Thoracic aorta (tissue), 2 donors: ENCODE measurements around the gene PPAT. TPM values are rescaled to one million over a fixed set of nuclear protein-coding genes. Genes with fewer than 3 reads are reported as not detected.
"Not testable (repeated sequence)": the region's sequence is repeated elsewhere in the genome, so short reads cannot be mapped to it uniquely, and the experiment has no call there.

Source experiments
- ATAC-seq: fragments of 150-250 bp; one replicate; pipeline ENCODE4 v1.8.0; 2017; ENCODE audit warnings: low read depth; ENCODE audit not compliant: insufficient number of reproducible peaks, low FRiP score
- DNase-seq: peaks from one replicate; pipeline ENCODE4 v3.0.0-alpha.2; 2020; ENCODE audit warnings: low spot score
- H3K27ac ChIP-seq, 2 donors: fragments of 200-600 bp; sonication (generic); 1 replicate in 1 of 2; 2 replicates in 1 of 2; pipeline ENCODE4 v1.5.1; 2016; ENCODE audit warnings: mild to moderate bottlenecking in 2 of 2, moderate library complexity in 2 of 2
- H3K27me3 ChIP-seq: fragments of 200-600 bp; sonication (generic); replicated peaks from 2 replicates; pipeline ENCODE4 v1.6.0; 2016; ENCODE audit warnings: mild to moderate bottlenecking; ENCODE audit not compliant: insufficient read depth
- H3K36me3 ChIP-seq: fragments of 200-600 bp; sonication (generic); one replicate; pipeline ENCODE4 v1.5.1; 2016
- H3K4me1 ChIP-seq, 2 donors: fragments of 200-600 bp; sonication (generic); 1 replicate in 1 of 2; 2 replicates in 1 of 2; pipeline versions ENCODE4 v1.5.1 to v1.6.0; 2016; ENCODE audit warnings: low read depth in 2 of 2, mild to moderate bottlenecking in 1 of 2; ENCODE audit not compliant: control insufficient read depth in 1 of 2
- H3K4me3 ChIP-seq: fragments of 200-600 bp; sonication (generic); 2 replicates; pipeline ENCODE4 v1.5.1; 2016; ENCODE audit warnings: mild to moderate bottlenecking
- H3K9me3 ChIP-seq: fragments of 200-600 bp; sonication (generic); 2 replicates; pipeline ENCODE4 v1.5.1; 2016
- total RNA-seq, 2 donors: library from RNA; depleted of rRNA; stranded (reverse); fragments of >200 nt; gene quantifications; one replicate each; pipeline versions ENCODE4 v1.1.0 to v1.2.3, GENCODE V29; 2016
- TF ChIP-seq, protein P1 (sequence below): fragments of 200-600 bp; sonication (generic); IDR thresholded peaks from one replicate; pipeline ENCODE4 v1.5.1; 2019; ENCODE audit warnings: antibody characterized with exemption

Gene PPAT
- total RNA-seq, 2 donors from 2014 or later, result 5.1 to 10.0 TPM

DNA sequence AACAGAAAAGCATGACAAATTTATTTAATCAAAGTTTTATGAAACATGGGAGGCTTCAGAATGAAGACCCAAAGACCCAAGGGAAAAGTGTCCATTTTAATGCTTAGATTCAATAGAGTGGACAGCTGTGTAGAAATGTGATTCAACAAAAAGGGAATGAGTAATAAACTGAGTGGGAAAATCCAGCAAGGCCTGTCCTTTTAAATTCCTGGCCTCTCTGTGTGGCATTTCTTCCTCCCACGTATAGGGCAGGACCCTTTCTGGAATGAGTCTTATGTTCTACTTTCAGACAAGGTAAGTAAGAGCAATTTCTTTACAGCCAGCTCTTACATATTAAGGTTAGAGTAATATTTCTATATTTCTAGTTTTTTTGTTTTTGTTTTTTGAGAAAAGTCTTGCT, 62.6 kb downstream of the PPAT start:
- ATAC-seq (no peak), DNase-seq (no peak)
- no peak overlapping the region for H3K27ac ChIP-seq
- no peaks in the 10 kb centered on the region for H3K9me3 ChIP-seq
- H3K27me3 ChIP-seq, result no peaks in the 10 kb centered on the region
- no peak overlapping the region for H3K4me3 ChIP-seq
- H3K36me3 ChIP-seq, result peaks cover 1% of the 10 kb centered on the region
- no peaks in the 10 kb centered on the region for H3K4me1 ChIP-seq
- TF ChIP-seq, protein P1, sequence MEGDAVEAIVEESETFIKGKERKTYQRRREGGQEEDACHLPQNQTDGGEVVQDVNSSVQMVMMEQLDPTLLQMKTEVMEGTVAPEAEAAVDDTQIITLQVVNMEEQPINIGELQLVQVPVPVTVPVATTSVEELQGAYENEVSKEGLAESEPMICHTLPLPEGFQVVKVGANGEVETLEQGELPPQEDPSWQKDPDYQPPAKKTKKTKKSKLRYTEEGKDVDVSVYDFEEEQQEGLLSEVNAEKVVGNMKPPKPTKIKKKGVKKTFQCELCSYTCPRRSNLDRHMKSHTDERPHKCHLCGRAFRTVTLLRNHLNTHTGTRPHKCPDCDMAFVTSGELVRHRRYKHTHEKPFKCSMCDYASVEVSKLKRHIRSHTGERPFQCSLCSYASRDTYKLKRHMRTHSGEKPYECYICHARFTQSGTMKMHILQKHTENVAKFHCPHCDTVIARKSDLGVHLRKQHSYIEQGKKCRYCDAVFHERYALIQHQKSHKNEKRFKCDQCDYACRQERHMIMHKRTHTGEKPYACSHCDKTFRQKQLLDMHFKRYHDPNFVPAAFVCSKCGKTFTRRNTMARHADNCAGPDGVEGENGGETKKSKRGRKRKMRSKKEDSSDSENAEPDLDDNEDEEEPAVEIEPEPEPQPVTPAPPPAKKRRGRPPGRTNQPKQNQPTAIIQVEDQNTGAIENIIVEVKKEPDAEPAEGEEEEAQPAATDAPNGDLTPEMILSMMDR, result no peak

DNA sequence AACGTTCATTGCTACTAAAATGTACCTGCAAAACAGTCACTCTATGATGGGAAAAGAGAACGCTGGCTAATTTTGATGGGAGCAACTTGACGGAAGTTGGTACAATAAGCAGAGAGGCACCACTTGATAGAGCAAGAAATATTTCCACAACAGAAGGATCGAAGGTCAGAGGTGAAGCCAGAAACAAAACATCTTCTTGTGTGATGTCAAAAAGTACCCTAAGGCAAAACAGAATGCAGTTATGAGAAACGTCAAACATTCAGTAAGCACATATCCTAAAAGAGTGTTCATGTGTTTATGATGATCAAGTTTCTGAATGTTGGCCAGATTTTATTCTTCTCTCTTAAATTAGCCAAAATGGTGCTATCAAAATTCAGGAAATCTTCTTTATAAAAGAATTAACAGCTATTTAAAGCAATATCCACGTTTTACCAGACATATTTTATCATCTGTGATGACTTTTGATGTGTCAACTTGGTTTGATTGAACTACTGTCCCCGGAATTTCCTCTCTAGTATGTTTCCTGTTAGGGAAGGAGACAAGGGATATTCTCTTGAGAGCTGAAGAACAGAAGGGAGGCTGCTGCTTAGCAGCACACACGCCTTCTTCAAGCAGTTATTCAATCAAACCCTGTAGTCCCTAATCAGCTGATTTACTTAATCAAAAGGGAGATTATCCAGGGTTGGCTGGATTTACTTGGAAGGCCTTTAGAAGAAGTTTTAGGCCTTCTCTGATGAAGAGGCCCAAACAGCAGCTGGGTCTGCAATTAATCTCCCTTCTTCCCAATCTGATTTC, 63.8 kb downstream of the PPAT start:
- DNase-seq (no peak), ATAC-seq (no peak)
- H3K27me3 ChIP-seq, result no peaks in the 10 kb centered on the region
- no peaks in the 10 kb centered on the region for H3K4me1 ChIP-seq
- no peak overlapping the region for H3K4me3 ChIP-seq
- TF ChIP-seq, protein P1, result no peak
- H3K27ac ChIP-seq, result no peak overlapping the region
- no peaks in the 10 kb centered on the region for H3K36me3 ChIP-seq
- no peaks in the 10 kb centered on the region for H3K9me3 ChIP-seq

DNA sequence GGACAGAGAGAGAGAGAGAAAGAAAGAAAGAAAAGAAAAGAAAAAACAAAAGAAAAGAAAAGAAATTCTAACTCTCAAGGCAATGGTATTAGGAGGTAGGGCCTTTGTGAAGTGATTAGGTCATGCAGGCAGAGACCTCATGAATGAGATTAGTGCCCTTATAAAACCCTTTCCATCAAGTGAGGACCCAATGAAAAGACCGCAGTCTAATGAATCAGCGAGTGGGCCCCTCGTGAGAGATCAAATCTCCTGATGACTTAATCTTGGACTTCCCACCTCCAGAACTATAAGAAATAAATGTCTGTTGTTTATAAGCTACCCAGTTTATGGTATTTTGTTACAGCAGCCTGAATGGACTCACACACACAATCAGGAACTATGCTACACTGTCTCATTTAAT, 65.0 kb downstream of the PPAT start:
- H3K9me3 ChIP-seq, result no peaks in the 10 kb centered on the region
- ATAC-seq, result no peak
- no peak overlapping the region for H3K27ac ChIP-seq
- TF ChIP-seq, protein P1, result no peak
- H3K27me3 ChIP-seq, result no peaks in the 10 kb centered on the region
- DNase-seq, result no peak
- H3K4me3 ChIP-seq, result no peak overlapping the region
- H3K36me3 ChIP-seq, result no peaks in the 10 kb centered on the region
- no peaks in the 10 kb centered on the region for H3K4me1 ChIP-seq

DNA sequence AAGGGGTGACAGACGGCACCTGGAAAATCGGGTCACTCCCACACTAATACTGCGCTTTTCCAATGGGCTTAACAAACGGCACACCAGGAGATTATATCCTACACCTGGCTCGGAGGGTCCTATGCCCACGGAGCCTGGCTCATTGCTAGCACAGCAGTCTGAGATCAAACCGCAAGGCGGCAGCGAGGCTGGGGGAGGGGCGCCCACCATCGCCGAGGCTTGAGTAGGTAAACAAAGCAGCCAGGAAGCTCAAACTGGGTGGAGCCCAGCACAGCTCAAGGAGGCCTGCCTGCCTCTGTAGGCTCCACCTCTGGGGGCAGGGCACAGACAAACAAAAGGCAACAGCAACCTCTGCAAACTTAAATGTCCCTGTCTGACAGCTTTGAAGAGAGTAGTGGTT, 72.4 kb downstream of the PPAT start:
- not testable (repeated sequence) for DNase-seq, H3K36me3 ChIP-seq, H3K27ac ChIP-seq, H3K4me3 ChIP-seq, H3K4me1 ChIP-seq, H3K27me3 ChIP-seq, H3K9me3 ChIP-seq, ATAC-seq

DNA sequence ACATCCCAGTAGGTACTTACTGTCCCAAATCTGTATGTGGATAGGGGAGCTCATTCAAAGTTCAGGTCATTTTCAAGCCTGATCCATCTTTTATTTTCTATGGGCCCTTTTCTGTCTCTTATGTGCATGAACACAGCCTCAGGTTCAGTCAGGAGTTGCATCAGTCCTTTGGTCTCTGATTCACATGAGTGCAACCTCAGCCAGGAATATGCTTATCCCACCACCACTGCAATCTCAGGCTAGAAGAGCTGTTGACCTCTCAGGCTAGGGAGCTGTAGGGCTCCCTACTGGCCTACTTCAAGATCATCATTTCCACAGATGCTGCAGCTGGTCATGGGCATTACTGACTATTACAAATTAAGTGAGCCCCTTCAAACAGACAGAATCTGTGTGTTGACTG, 75.3 kb downstream of the PPAT start:
- Histone ChIP-seq H3K36me3 (no peaks in the 10 kb centered on the region), H3K27me3 (no peaks in the 10 kb centered on the region), H3K4me1 (no peaks in the 10 kb centered on the region), H3K9me3 (no peaks in the 10 kb centered on the region), H3K4me3 (no peak overlapping the region), H3K27ac (no peak overlapping the region)
- TF ChIP-seq, protein P1, result no peak
- DNase-seq (no peak), ATAC-seq (no peak)

DNA sequence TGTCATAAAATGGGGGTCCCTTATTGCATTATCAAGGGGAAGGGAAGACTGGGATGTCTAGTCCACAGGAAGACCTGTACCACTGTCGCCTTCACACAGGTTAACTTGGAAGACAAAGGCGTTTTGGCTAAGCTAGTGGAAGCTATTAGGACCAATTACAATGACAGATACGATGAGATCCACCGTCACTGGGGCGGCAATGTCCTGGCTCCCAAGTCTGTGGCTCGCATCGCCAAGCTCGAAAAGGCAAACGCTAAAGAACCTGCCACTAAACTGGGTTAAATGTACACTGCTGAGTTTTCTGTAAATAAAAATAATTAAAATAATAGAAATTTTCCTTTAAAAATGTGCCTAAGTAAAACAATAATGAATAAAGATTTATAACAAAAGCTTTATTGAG, 78.8 kb downstream of the PPAT start:
- H3K27me3 ChIP-seq, result no peaks in the 10 kb centered on the region
- no peaks in the 10 kb centered on the region for H3K9me3 ChIP-seq
- DNase-seq (no peak), ATAC-seq (no peak)
- H3K27ac ChIP-seq, result no peak overlapping the region
- TF ChIP-seq, protein P1, result no peak
- H3K36me3 ChIP-seq, result no peaks in the 10 kb centered on the region
- no peak overlapping the region for H3K4me3 ChIP-seq
- no peaks in the 10 kb centered on the region for H3K4me1 ChIP-seq
